Measurements from ENCODE around the gene PTPRD.

Gene PTPRD

DNA sequence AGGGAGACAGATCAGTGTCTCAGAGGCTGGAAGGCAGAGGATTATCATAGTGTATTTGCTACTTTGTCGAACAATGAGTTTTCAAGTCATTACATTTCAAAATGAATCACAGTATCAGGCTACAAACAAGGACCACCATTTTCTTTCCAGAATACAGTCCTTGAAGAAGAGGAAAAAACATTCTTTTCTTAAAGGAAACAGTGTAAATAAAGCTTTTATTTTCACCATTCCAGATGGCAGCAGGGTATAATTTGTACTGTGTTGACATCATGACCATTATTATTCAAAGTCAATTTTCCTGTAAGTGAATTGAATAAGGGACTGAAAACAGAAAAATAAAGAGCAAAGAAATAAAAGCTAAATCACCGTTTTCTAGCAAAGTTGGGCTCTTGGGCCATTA lies 2076.0 kb downstream of the PTPRD start:
- no peak for DNase-seq (ENCODE audit: low read depth)
- H3K4me3 ChIP-seq (ENCODE audit: low read length), result no peak overlapping the region
- no peak overlapping the region for H3K9ac ChIP-seq (ENCODE audit: low read length)
- no peaks in the 10 kb centered on the region for H3K9me3 ChIP-seq (ENCODE audit: control insufficient read depth, low read length)
- peaks cover 5% of the 10 kb centered on the region for H3K4me1 ChIP-seq (ENCODE audit: control insufficient read depth, insufficient read depth, low read length)
- no peaks in the 10 kb centered on the region for H3K27me3 ChIP-seq (replicated peaks; ENCODE audit: control insufficient read depth, insufficient read depth, low read length)
- no peaks in the 10 kb centered on the region for H3K36me3 ChIP-seq (ENCODE audit: control insufficient read depth, insufficient read depth, low read length, severe bottlenecking)

DNA sequence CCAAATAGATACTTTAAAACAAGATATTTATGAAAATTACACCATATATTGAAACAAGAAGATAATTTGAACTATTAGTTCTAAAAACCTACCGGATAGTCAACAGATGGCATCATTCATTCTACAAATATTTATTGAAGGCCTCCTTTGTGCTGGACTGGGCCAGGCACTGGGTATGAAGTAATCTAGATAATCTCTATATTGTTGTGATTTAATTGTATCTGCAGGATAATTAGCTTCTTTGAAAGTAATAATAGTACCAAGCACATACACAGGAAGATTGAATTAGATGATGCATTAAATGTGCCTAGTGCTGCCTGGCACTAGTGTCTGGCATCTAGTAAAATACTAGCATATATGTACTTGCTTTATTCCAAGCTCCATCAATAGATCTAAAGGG lies 2078.0 kb downstream of the PTPRD start:
- no peaks in the 10 kb centered on the region for H3K27me3 ChIP-seq (replicated peaks; ENCODE audit: control insufficient read depth, insufficient read depth, low read length)
- H3K9ac ChIP-seq (ENCODE audit: low read length), result no peak overlapping the region
- no peak for DNase-seq (ENCODE audit: low read depth)
- H3K9me3 ChIP-seq (ENCODE audit: control insufficient read depth, low read length), result no peaks in the 10 kb centered on the region
- no peaks in the 10 kb centered on the region for H3K36me3 ChIP-seq (ENCODE audit: control insufficient read depth, insufficient read depth, low read length, severe bottlenecking)
- peaks cover 5% of the 10 kb centered on the region for H3K4me1 ChIP-seq (ENCODE audit: control insufficient read depth, insufficient read depth, low read length)
- no peak overlapping the region for H3K4me3 ChIP-seq (ENCODE audit: low read length)

DNA sequence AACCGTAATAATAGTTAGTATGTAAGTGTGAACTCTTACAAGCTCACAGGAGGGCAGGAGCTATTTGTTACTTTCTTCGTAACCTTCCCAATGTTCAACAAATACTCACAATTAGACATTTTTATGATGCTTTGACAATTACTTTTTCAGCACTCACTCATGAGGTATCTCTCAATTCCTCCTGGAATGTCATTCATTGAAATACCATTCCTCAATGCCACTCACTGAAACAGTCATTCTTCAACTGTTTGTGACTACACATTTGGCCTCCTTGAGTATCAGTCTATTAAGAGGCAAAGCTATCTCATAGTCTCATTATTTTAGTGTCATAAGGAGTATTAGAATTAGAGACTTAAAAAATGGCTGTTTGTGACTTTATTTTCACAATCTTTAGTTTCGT lies 2079.1 kb downstream of the PTPRD start:
- H3K4me1 ChIP-seq (ENCODE audit: control insufficient read depth, insufficient read depth, low read length), result peaks cover 5% of the 10 kb centered on the region
- no peaks in the 10 kb centered on the region for H3K27me3 ChIP-seq (replicated peaks; ENCODE audit: control insufficient read depth, insufficient read depth, low read length)
- no peak overlapping the region for H3K4me3 ChIP-seq (ENCODE audit: low read length)
- H3K9me3 ChIP-seq (ENCODE audit: control insufficient read depth, low read length), result no peaks in the 10 kb centered on the region
- no peak overlapping the region for H3K9ac ChIP-seq (ENCODE audit: low read length)
- DNase-seq (ENCODE audit: low read depth), result no peak
- no peaks in the 10 kb centered on the region for H3K36me3 ChIP-seq (ENCODE audit: control insufficient read depth, insufficient read depth, low read length, severe bottlenecking)

DNA sequence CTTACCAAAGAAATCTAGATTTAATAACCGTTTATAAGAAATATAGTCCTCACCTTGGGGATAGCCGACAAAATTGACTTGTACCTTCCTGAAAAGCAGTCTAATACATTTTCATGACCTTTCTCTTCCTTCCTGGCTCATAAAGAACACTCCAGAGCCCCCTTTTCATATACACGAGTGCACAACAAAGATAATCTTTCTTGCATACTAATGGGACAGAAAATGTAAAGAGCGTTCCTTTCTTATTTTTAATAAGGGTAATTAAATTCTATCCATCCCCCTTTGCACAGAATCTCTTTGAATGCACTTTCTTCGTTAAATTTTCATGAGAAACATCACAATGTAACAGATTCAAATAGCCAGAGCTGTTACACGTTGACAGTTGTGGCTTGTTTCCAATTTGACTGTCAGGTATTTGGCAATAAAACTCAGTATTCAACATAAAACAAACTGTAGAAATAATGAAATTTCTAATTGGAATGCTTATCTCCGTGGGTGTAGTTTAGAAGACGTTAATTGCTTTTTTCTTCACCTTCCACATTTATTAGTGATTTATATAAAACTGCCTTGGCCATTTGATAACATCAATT lies 2080.9 kb downstream of the PTPRD start:
- H3K4me1 ChIP-seq (ENCODE audit: control insufficient read depth, insufficient read depth, low read length), result peaks cover 5% of the 10 kb centered on the region
- H3K27me3 ChIP-seq (replicated peaks; ENCODE audit: control insufficient read depth, insufficient read depth, low read length), result no peaks in the 10 kb centered on the region
- no peaks in the 10 kb centered on the region for H3K9me3 ChIP-seq (ENCODE audit: control insufficient read depth, low read length)
- H3K36me3 ChIP-seq (ENCODE audit: control insufficient read depth, insufficient read depth, low read length, severe bottlenecking), result no peaks in the 10 kb centered on the region
- no peak for DNase-seq (ENCODE audit: low read depth)
- H3K9ac ChIP-seq (ENCODE audit: low read length), result no peak overlapping the region
- H3K4me3 ChIP-seq (ENCODE audit: low read length), result no peak overlapping the region

DNA sequence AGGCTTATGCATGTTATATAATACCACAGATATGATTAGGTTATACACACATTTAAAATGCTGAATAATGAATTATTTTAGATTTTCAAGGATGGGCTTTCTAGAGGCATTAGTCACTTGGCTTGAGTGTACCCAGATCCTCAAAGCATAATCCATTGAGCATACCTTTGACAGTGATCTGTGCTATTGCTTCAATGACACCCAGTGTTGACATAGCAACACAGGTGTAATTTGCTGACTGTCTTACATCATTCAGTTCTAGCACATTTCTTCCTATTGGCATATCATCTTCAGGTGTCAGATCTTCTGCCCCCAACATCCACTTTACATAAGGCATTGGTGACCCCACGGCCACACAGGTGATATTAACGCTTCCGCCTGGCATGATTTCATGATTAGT lies 2091.7 kb downstream of the PTPRD start:
- H3K27me3 ChIP-seq (replicated peaks; ENCODE audit: control insufficient read depth, insufficient read depth, low read length), result no peaks in the 10 kb centered on the region
- H3K36me3 ChIP-seq (ENCODE audit: control insufficient read depth, insufficient read depth, low read length, severe bottlenecking), result peaks cover 9% of the 10 kb centered on the region
- H3K4me3 ChIP-seq (ENCODE audit: low read length), result no peak overlapping the region
- H3K9me3 ChIP-seq (ENCODE audit: control insufficient read depth, low read length), result no peaks in the 10 kb centered on the region
- no peak for DNase-seq (ENCODE audit: low read depth)
- H3K9ac ChIP-seq (ENCODE audit: low read length), result no peak overlapping the region
- no peaks in the 10 kb centered on the region for H3K4me1 ChIP-seq (ENCODE audit: control insufficient read depth, insufficient read depth, low read length)

DNA sequence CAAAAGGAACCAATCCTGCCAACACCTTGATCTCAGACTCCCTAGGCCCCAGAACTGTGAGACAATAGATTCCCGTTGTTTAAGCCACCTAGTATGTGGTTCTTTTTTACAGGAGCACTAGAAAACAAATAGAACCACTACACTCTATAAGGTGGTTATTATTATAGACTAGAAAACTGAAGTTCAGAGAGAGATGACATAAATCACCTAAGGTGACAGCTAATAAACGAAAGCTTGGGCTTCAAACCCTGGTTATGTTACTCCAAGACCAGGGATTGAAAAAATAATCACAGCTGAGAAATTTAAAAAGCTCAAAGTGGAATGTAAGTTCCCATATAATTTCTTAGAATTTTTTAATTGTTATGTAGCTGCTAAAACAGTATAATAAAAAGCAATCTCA lies 2097.1 kb downstream of the PTPRD start:
- Histone ChIP-seq H3K36me3 (ENCODE audit: control insufficient read depth, insufficient read depth, low read length, severe bottlenecking) (peaks cover 4% of the 10 kb centered on the region), H3K4me1 (ENCODE audit: control insufficient read depth, insufficient read depth, low read length) (no peaks in the 10 kb centered on the region), H3K27me3 (replicated peaks; ENCODE audit: control insufficient read depth, insufficient read depth, low read length) (no peaks in the 10 kb centered on the region), H3K4me3 (ENCODE audit: low read length) (no peak overlapping the region), H3K9me3 (ENCODE audit: control insufficient read depth, low read length) (no peaks in the 10 kb centered on the region), H3K9ac (ENCODE audit: low read length) (no peak overlapping the region)
- DNase-seq (ENCODE audit: low read depth), result no peak

DNA sequence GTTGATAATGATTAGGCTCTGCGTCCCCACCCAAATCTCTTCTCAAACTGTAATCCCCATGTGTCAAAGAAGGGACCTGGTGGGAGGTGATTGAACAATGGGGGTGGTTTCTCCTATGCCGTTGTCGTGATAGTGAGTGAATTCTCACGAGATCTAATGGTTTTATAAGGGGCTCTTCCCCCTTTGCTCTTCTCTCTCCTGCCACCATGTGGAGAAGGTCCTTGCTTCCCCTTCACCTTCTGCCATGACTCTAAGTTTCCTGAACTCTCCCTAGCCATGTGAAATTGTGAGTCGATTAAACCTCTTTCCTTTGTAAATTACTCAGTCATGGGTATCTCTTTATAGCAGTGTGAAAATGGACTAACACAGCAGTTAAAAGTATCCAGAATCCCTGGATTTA lies 2098.0 kb downstream of the PTPRD start:
- H3K4me3 ChIP-seq (ENCODE audit: low read length), result no peak overlapping the region
- no peak for DNase-seq (ENCODE audit: low read depth)
- H3K36me3 ChIP-seq (ENCODE audit: control insufficient read depth, insufficient read depth, low read length, severe bottlenecking), result peaks cover 4% of the 10 kb centered on the region
- H3K4me1 ChIP-seq (ENCODE audit: control insufficient read depth, insufficient read depth, low read length), result no peaks in the 10 kb centered on the region
- H3K9ac ChIP-seq (ENCODE audit: low read length), result no peak overlapping the region
- no peaks in the 10 kb centered on the region for H3K9me3 ChIP-seq (ENCODE audit: control insufficient read depth, low read length)
- no peaks in the 10 kb centered on the region for H3K27me3 ChIP-seq (replicated peaks; ENCODE audit: control insufficient read depth, insufficient read depth, low read length)

DNA sequence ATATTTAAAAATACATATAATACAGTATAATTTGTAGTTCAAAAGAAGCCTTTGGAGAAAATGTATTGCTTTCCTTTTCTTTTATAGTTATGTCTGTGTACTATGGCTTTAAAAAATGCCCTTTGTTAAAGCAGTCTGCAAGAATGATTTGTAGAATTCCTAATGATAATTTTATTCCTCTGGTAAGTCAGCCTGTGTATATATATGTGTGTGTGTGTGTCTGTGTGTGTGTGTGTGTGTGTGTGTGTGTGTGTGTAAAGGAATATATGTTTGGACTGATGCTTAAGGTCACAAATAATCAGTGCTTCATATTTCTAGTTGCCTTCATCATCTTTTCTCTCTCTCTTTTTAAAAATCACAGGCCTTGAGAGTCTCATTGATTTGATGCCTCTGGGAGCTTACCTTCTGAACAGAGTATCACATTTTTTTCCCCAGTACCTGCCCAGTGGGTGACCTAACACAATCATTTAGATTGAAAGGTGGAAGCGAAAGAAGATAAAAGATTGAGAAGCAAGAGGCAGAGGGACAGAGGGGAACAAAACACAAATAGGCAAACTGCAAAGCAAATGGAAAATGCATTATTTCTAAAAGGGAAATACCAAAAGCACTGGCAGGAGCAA lies 2104.0 kb downstream of the PTPRD start:
- H3K4me3 ChIP-seq (ENCODE audit: low read length), result no peak overlapping the region
- H3K27me3 ChIP-seq (replicated peaks; ENCODE audit: control insufficient read depth, insufficient read depth, low read length), result no peaks in the 10 kb centered on the region
- no peaks in the 10 kb centered on the region for H3K4me1 ChIP-seq (ENCODE audit: control insufficient read depth, insufficient read depth, low read length)
- no peak for DNase-seq (ENCODE audit: low read depth)
- H3K9ac ChIP-seq (ENCODE audit: low read length), result no peak overlapping the region
- no peaks in the 10 kb centered on the region for H3K36me3 ChIP-seq (ENCODE audit: control insufficient read depth, insufficient read depth, low read length, severe bottlenecking)
- no peaks in the 10 kb centered on the region for H3K9me3 ChIP-seq (ENCODE audit: control insufficient read depth, low read length)

DNA sequence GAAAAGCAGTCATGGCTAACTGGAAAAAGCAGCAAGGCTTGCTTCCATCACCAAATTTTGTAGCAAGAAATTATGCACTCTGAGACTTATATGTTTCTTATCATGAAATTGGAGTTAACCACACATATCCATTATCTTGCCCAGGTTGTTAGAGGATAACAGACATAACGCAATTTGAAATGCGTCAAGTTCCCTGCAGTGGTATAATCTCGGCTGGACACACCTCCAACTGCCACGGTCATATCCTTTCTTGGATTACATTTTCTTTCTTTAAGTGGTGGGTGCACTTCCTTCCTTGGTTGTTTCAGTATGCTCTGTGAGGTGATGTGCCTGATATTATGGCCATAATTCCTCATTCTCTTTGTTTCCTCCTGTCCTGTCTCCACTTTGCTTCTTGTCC lies 2118.2 kb downstream of the PTPRD start:
- Histone ChIP-seq H3K27me3 (replicated peaks; ENCODE audit: control insufficient read depth, insufficient read depth, low read length) (no peaks in the 10 kb centered on the region), H3K4me1 (ENCODE audit: control insufficient read depth, insufficient read depth, low read length) (no peaks in the 10 kb centered on the region), H3K9me3 (ENCODE audit: control insufficient read depth, low read length) (no peaks in the 10 kb centered on the region), H3K36me3 (ENCODE audit: control insufficient read depth, insufficient read depth, low read length, severe bottlenecking) (no peaks in the 10 kb centered on the region), H3K9ac (ENCODE audit: low read length) (no peak overlapping the region), H3K4me3 (ENCODE audit: low read length) (no peak overlapping the region)
- DNase-seq (ENCODE audit: low read depth), result no peak

DNA sequence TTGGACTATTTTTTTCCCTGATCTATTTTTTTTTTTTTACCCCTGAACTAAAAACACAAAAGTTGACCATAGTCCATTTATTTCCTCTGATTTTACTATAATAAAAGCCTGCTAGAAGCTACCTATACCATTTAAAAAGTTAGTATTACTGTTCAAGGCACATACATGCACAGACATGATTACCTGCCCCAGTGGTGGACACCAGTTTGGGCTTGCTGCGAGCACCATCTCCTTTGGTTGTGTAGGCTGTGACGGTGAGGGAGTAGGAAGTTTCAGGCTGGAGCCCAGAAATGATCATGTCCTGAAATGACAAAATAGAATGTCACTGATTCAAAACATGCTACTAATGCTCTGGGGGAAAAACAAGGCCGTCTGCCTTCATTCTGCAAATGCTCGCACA lies 2120.1 kb downstream of the PTPRD start:
- H3K4me1 ChIP-seq (ENCODE audit: control insufficient read depth, insufficient read depth, low read length), result no peaks in the 10 kb centered on the region
- no peak for DNase-seq (ENCODE audit: low read depth)
- H3K27me3 ChIP-seq (replicated peaks; ENCODE audit: control insufficient read depth, insufficient read depth, low read length), result no peaks in the 10 kb centered on the region
- no peaks in the 10 kb centered on the region for H3K9me3 ChIP-seq (ENCODE audit: control insufficient read depth, low read length)
- no peak overlapping the region for H3K9ac ChIP-seq (ENCODE audit: low read length)
- no peaks in the 10 kb centered on the region for H3K36me3 ChIP-seq (ENCODE audit: control insufficient read depth, insufficient read depth, low read length, severe bottlenecking)
- no peak overlapping the region for H3K4me3 ChIP-seq (ENCODE audit: low read length)

DNA sequence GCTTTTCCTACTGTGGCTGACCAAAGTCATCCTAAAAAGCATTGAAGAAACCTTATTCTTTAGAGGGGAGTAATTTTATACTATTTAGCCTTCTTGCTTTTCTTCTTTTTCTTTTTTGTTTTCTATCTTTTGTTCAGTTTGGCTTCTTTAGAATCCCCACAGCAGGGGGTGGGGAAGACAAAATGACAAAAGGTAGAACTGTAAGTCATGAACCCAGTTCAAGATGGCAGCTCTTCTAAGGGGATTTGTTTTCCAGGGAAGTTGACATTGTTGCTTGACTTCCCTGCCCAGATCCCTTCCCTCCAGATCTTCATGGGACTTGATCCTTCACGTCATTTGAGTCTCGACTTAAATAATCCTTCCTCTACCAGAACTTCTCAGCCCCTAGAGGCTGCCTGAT lies 2120.8 kb downstream of the PTPRD start:
- Histone ChIP-seq H3K36me3 (ENCODE audit: control insufficient read depth, insufficient read depth, low read length, severe bottlenecking) (no peaks in the 10 kb centered on the region), H3K9ac (ENCODE audit: low read length) (no peak overlapping the region), H3K4me1 (ENCODE audit: control insufficient read depth, insufficient read depth, low read length) (no peaks in the 10 kb centered on the region), H3K9me3 (ENCODE audit: control insufficient read depth, low read length) (no peaks in the 10 kb centered on the region), H3K4me3 (ENCODE audit: low read length) (no peak overlapping the region), H3K27me3 (replicated peaks; ENCODE audit: control insufficient read depth, insufficient read depth, low read length) (no peaks in the 10 kb centered on the region)
- no peak for DNase-seq (ENCODE audit: low read depth)

DNA sequence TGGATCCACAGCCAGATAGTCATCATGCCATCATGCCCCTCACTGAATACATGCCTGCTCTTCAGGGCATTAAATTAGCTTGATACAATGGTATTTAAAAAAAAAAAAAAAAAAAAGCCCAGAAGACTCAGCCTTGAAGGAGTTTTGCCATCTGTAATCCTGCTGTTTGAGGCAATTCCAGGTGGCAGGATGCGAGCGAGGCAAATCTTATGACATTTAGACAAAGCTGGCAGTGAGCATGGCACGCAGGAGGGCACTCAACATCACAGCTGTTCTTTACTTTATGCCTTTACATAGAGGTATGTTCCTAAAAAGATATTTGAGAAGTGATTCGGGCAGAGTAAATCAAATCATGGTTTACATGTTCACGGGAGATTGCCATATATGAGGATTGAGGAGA lies 2121.2 kb downstream of the PTPRD start:
- Histone ChIP-seq H3K36me3 (ENCODE audit: control insufficient read depth, insufficient read depth, low read length, severe bottlenecking) (no peaks in the 10 kb centered on the region), H3K4me3 (ENCODE audit: low read length) (no peak overlapping the region), H3K9ac (ENCODE audit: low read length) (no peak overlapping the region), H3K4me1 (ENCODE audit: control insufficient read depth, insufficient read depth, low read length) (no peaks in the 10 kb centered on the region), H3K9me3 (ENCODE audit: control insufficient read depth, low read length) (no peaks in the 10 kb centered on the region), H3K27me3 (replicated peaks; ENCODE audit: control insufficient read depth, insufficient read depth, low read length) (no peaks in the 10 kb centered on the region)
- no peak for DNase-seq (ENCODE audit: low read depth)
